BLaER1 (cell line): ENCODE measurements around the gene COL28A1.

ENCODE experiments used
- H3K27ac ChIP-seq: shearing (Covaris generic); formaldehyde crosslinking; 2 replicates; pipeline ENCODE4 v1.8.1; 2022
- H3K27me3 ChIP-seq: shearing (Covaris generic); formaldehyde crosslinking; 2 replicates; pipeline ENCODE4 v1.8.1; 2022
- H3K36me3 ChIP-seq: shearing (Covaris generic); formaldehyde crosslinking; 2 replicates; pipeline ENCODE4 v1.8.1; 2022
- H3K4me1 ChIP-seq: shearing (Covaris generic); formaldehyde crosslinking; 2 replicates; pipeline ENCODE4 v1.8.1; 2022
- H3K4me2 ChIP-seq: shearing (Covaris generic); formaldehyde crosslinking; 2 replicates; pipeline ENCODE4 v1.8.1; 2022
- H3K4me3 ChIP-seq: shearing (Covaris generic); formaldehyde crosslinking; 2 replicates; pipeline ENCODE4 v1.8.1; 2022
- H3K9ac ChIP-seq: shearing (Covaris generic); formaldehyde crosslinking; 2 replicates; pipeline ENCODE4 v1.8.1; 2022
- H3K9me3 ChIP-seq: shearing (Covaris generic); formaldehyde crosslinking; 2 replicates; pipeline ENCODE4 v1.8.1; 2022
- H4K20me1 ChIP-seq: shearing (Covaris generic); formaldehyde crosslinking; 2 replicates; pipeline ENCODE4 v1.8.1; 2022
- Cebpa-rat ChIP-seq: shearing (Covaris generic); IDR thresholded peaks from 2 replicates; pipeline ENCODE4 v1.8.1; 2022

Gene COL28A1

GRCh38 chr7:7548407-7548806 is 12.7 kb upstream of the COL28A1 start:
- no peak for TF ChIP-seq Cebpa-rat
- no peaks in the 10 kb centered on the region for H3K27me3 ChIP-seq
- H3K36me3 ChIP-seq = no peaks in the 10 kb centered on the region
- no peaks in the 10 kb centered on the region for H4K20me1 ChIP-seq
- H3K9ac ChIP-seq = no peak overlapping the region
- H3K4me2 ChIP-seq = no peak overlapping the region
- H3K9me3 ChIP-seq = no peaks in the 10 kb centered on the region
- H3K4me3 ChIP-seq = no peak overlapping the region
- no peak overlapping the region for H3K27ac ChIP-seq
- no peaks in the 10 kb centered on the region for H3K4me1 ChIP-seq

GRCh38 chr7:7542251-7542835 is 6.7 kb upstream of the COL28A1 start:
- no peak overlapping the region for H3K9ac ChIP-seq
- no peaks in the 10 kb centered on the region for H4K20me1 ChIP-seq
- H3K4me1 ChIP-seq = no peaks in the 10 kb centered on the region
- no peaks in the 10 kb centered on the region for H3K36me3 ChIP-seq
- H3K4me2 ChIP-seq = no peak overlapping the region
- no peak overlapping the region for H3K4me3 ChIP-seq
- H3K27ac ChIP-seq = no peak overlapping the region
- TF ChIP-seq Cebpa-rat = no peak
- H3K27me3 ChIP-seq = no peaks in the 10 kb centered on the region
- no peaks in the 10 kb centered on the region for H3K9me3 ChIP-seq

DNA sequence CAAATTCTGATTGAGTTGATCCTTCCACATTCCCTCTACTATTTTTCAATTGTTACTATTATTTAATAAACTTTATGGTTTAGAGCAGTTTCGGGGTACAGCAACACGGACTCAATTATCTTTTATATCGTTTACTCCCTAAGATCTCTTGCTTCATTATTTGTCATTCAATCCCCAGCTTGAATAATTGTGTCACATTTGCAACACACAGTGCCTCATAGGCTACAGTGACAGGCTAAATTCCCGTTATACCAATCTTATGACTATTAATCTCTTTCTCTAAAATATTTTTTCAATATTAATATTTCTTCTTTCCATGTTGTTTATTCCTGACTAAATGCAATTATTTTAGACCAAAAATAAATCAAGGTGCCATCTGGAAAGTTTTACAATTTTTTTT is 4.0 kb upstream of the COL28A1 start:
- Histone ChIP-seq H3K4me2 (no peak overlapping the region), H3K9me3 (no peaks in the 10 kb centered on the region), H3K27ac (no peak overlapping the region), H3K4me3 (no peak overlapping the region), H4K20me1 (no peaks in the 10 kb centered on the region), H3K9ac (no peak overlapping the region), H3K36me3 (no peaks in the 10 kb centered on the region), H3K27me3 (no peaks in the 10 kb centered on the region), H3K4me1 (no peaks in the 10 kb centered on the region)
- no peak for TF ChIP-seq Cebpa-rat

GRCh38 chr7:7539152-7539551 is 3.5 kb upstream of the COL28A1 start:
- no peak for TF ChIP-seq Cebpa-rat
- H3K27me3 ChIP-seq = no peaks in the 10 kb centered on the region
- no peak overlapping the region for H3K4me3 ChIP-seq
- H4K20me1 ChIP-seq = no peaks in the 10 kb centered on the region
- no peaks in the 10 kb centered on the region for H3K4me1 ChIP-seq
- H3K27ac ChIP-seq = no peak overlapping the region
- no peak overlapping the region for H3K4me2 ChIP-seq
- no peaks in the 10 kb centered on the region for H3K36me3 ChIP-seq
- H3K9ac ChIP-seq = no peak overlapping the region
- no peaks in the 10 kb centered on the region for H3K9me3 ChIP-seq

- H3K9ac ChIP-seq = no peak overlapping the region
- no peaks in the 10 kb centered on the region for H3K4me1 ChIP-seq
- H3K36me3 ChIP-seq = no peaks in the 10 kb centered on the region
- no peak overlapping the region for H3K4me3 ChIP-seq
- no peaks in the 10 kb centered on the region for H3K27me3 ChIP-seq
- no peaks in the 10 kb centered on the region for H4K20me1 ChIP-seq
- H3K9me3 ChIP-seq = no peaks in the 10 kb centered on the region
- H3K27ac ChIP-seq = no peak overlapping the region
- TF ChIP-seq Cebpa-rat = no peak
- H3K4me2 ChIP-seq = no peak overlapping the region
Measured at GRCh38 chr7:7537711-7538110, 2.0 kb upstream of the COL28A1 start.

DNA sequence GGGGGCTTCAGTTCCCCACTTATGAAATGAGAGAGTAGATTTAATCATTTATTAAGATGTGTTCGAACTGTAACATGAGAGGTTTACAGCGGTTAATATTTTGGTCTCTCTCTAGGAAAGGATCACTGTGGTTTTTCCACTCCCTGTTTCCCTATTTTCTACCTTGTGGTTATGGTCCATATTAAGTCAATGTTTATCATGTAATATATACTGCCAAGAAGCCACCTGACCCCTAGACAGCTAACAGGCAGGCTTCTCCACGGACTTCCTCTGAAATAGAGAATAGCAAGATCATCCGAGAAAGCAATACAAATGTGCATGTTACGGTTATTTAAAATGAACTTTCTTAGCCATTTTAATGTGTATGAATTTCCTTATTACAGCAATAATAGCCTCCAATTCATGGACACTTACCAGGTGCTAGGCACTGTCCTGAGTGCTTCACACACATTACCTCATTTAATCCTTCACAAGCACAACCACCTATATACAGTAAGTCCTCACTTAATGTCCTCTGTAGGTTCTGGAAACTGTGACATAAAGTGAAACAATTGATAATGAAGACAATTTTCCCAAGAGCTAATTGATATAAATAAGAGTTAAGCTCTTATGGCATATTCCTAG is 835 bp upstream of the COL28A1 start:
- Histone ChIP-seq H3K4me2 (no peak overlapping the region), H3K27ac (no peak overlapping the region), H3K4me1 (no peaks in the 10 kb centered on the region), H3K9ac (no peak overlapping the region), H3K27me3 (no peaks in the 10 kb centered on the region), H4K20me1 (no peaks in the 10 kb centered on the region), H3K9me3 (no peaks in the 10 kb centered on the region), H3K4me3 (no peak overlapping the region), H3K36me3 (no peaks in the 10 kb centered on the region)
- TF ChIP-seq Cebpa-rat = no peak

DNA sequence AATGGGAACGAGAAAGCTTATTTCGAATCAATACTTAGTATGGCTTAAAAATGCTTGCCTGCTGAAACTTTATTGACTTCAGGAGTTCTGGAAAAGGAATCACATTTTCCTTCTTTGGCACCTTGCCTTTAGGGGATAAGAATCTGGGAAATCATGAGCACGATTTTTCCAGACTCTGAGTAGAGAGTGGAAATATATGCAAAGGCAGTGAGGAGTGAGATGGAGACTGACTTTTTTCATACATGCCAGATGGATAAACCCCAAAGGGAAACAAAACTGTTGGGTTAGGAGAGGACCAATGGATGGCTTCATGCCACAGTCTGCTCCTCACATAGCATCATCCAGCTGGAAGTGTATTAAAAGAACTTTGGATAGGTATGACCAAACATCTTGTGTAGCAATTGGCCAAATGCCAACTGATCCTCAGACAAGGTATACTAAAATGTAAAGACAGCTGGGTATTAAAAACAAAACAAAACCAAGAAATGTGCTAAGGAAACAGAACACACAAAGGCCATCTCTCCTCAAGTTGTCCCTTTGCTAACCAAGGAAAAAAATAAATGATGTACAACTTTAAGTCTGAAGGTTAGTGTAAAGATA is 1.7 kb downstream of the COL28A1 start:
- TF ChIP-seq Cebpa-rat = no peak
- Histone ChIP-seq H3K9me3 (no peaks in the 10 kb centered on the region), H3K27me3 (no peaks in the 10 kb centered on the region), H3K9ac (no peak overlapping the region), H3K4me2 (no peak overlapping the region), H3K36me3 (no peaks in the 10 kb centered on the region), H4K20me1 (no peaks in the 10 kb centered on the region), H3K4me1 (no peaks in the 10 kb centered on the region), H3K4me3 (no peak overlapping the region), H3K27ac (no peak overlapping the region)

- H4K20me1 ChIP-seq = no peaks in the 10 kb centered on the region
- TF ChIP-seq Cebpa-rat = no peak
- no peaks in the 10 kb centered on the region for H3K9me3 ChIP-seq
- H3K36me3 ChIP-seq = no peaks in the 10 kb centered on the region
- no peak overlapping the region for H3K27ac ChIP-seq
- no peak overlapping the region for H3K9ac ChIP-seq
- H3K27me3 ChIP-seq = no peaks in the 10 kb centered on the region
- H3K4me2 ChIP-seq = no peak overlapping the region
- no peaks in the 10 kb centered on the region for H3K4me1 ChIP-seq
- H3K4me3 ChIP-seq = no peak overlapping the region
Measured at GRCh38 chr7:7529328-7529727, 6.3 kb downstream of the COL28A1 start.

DNA sequence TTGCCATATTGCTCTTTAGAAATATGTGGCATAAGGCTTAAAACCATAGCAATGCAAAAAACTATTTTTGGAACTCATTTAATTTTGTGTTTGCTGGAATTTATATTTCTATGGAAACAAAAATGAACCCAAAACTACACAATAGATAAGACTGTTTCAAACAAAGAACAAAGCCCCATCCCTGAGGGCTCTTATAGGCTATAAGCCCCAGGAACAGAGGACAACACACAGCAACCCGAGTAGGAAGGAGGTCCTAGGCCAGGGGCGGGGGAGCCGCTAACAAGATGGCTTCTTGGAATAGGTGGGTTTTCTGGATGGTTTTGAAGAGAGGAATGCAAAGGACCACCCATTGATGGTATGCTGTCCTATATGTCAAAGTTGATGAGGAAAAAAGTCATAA is 8.6 kb downstream of the COL28A1 start:
- Histone ChIP-seq H3K36me3 (no peaks in the 10 kb centered on the region), H3K27me3 (no peaks in the 10 kb centered on the region), H3K9me3 (no peaks in the 10 kb centered on the region), H3K4me1 (no peaks in the 10 kb centered on the region), H3K4me3 (no peak overlapping the region), H4K20me1 (no peaks in the 10 kb centered on the region), H3K9ac (no peak overlapping the region), H3K27ac (no peak overlapping the region), H3K4me2 (no peak overlapping the region)
- TF ChIP-seq Cebpa-rat = no peak

DNA sequence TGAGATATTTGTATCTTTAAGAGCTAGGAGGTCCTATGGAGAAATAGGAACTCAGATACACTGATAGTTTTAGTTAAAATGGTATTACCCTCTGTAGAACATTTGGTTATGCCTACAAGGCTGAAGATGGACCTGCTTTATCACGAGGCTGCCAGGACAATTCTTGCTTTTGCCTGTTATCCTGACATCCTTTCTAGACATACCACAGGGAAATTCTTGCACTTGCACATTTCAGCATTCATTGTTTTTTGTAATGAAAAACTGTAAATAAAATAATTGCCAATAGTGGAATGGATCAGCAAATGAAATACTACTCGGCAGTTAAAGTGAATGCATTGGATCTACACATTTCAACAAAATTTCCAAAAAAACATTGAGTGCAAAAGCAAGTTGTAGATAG is 9.7 kb downstream of the COL28A1 start:
- no peak overlapping the region for H3K27ac ChIP-seq
- H4K20me1 ChIP-seq = no peaks in the 10 kb centered on the region
- no peaks in the 10 kb centered on the region for H3K4me1 ChIP-seq
- H3K27me3 ChIP-seq = no peaks in the 10 kb centered on the region
- no peaks in the 10 kb centered on the region for H3K9me3 ChIP-seq
- H3K4me2 ChIP-seq = no peak overlapping the region
- H3K9ac ChIP-seq = no peak overlapping the region
- no peak for TF ChIP-seq Cebpa-rat
- H3K36me3 ChIP-seq = no peaks in the 10 kb centered on the region
- no peak overlapping the region for H3K4me3 ChIP-seq
